NT2/D1 (cell line): Measurements from ENCODE around the gene HYOU1.

Experiments used
- DNase-seq: peaks from one replicate; pipeline ENCODE4 v3.0.0-alpha.2; 2011; ENCODE audit warnings: low read depth, low spot score
- H3K27me3 ChIP-seq: 2 replicates; pipeline ENCODE4 v1.6.0; 2011; ENCODE audit warnings: mild to moderate bottlenecking; ENCODE audit not compliant: insufficient read length, insufficient read depth
- H3K36me3 ChIP-seq: 2 replicates; pipeline ENCODE4 v1.6.1; 2011; ENCODE audit warnings: mild to moderate bottlenecking, low read length, mixed read lengths; ENCODE audit not compliant: insufficient read depth, insufficient read length
- H3K4me1 ChIP-seq: 2 replicates; pipeline ENCODE4 v1.5.1; 2011; ENCODE audit not compliant: insufficient read depth, insufficient read length
- H3K4me3 ChIP-seq: 2 replicates; pipeline ENCODE4 v1.5.1; 2011; ENCODE audit warnings: low read depth; ENCODE audit not compliant: insufficient read length
- H3K9ac ChIP-seq: 2 replicates; pipeline ENCODE4 v1.6.0; 2011; ENCODE audit warnings: low read depth; ENCODE audit not compliant: insufficient read length
- H3K9me3 ChIP-seq: 2 replicates; pipeline ENCODE4 v1.5.1; 2011; ENCODE audit warnings: mild to moderate bottlenecking, low read length; ENCODE audit not compliant: insufficient read depth
- SUZ12 ChIP-seq: IDR thresholded peaks from 2 replicates; pipeline ENCODE4 v1.6.1; 2011; ENCODE audit not compliant: insufficient read length, insufficient read depth; ENCODE audit errors: extremely low read depth
- YY1 ChIP-seq: IDR thresholded peaks from 2 replicates; pipeline ENCODE4 v1.6.1; 2011; ENCODE audit not compliant: insufficient read length, insufficient read depth
- ZNF274 ChIP-seq: IDR thresholded peaks from 2 replicates; pipeline ENCODE4 v1.6.1; 2011; ENCODE audit warnings: mild to moderate bottlenecking, low read depth, low read length

HYOU1 gene

DNA sequence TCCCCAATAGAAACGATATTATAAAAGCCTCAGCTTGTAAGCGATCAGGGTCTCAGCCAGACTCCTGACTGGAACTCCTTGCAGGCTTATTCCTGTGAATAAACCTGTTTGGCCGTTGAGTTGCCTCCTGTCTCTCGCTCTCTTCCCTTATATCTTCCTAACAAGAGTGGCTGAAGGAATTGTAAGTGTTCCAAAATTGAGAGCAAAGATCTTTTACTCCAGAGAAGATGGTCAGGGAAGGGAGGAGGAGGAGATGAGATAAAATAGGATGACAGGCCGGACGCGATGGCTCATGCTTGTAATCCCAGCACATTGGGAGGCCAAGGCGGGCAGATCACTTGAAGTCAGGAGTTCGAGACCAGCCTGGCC, 25.1 kb downstream of the HYOU1 start:
- DNase-seq, result no peak
- TF ChIP-seq YY1, result no peak
- TF ChIP-seq ZNF274, result no peak
- TF ChIP-seq SUZ12, result no peak
- no peak overlapping the region for H3K9ac ChIP-seq
- H3K9me3 ChIP-seq, result no peaks in the 10 kb centered on the region
- peaks cover 22% of the 10 kb centered on the region for H3K36me3 ChIP-seq
- no peak overlapping the region for H3K4me3 ChIP-seq
- H3K4me1 ChIP-seq, result peaks cover 10% of the 10 kb centered on the region
- no peaks in the 10 kb centered on the region for H3K27me3 ChIP-seq

DNA sequence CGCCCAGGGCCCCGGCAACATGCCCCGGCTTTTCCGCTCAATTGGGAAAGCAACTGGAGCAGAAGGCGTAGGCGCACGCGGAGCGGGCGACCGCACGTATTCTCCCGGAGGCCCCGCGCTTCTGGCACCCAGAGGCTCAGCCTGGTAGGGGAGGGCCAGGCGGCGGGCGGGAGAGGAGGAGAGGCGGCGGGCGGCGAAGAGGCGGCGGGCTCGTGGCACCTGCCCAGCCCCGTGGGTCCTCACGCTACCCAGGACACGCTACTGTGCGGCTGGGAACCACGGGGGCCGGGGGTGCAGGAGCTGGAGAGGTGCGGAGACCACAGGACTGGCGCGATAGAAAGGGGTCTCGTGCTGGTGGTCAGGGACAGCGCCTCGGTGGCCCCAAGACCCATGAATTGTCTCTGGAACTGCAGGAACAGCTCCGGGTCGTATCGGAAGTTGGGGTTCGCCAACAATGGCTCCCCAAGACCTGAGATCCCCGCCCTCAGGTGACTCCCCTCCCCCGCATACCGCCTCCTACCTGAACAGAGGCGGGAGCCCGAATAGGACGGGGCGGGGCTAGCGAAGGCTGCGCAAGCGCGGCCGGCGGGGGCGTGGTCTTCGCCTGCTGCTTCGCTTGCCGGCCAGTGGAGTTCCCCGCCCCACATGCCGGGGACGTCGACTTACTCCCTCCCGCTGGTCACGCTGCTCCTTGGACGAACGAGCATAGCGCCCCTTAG, 26.5 kb downstream of the HYOU1 start, which contains the start of gene SLC37A4:
SLC37A4 (minus strand) TSS at position 549 of the 719 bp plus-strand sequence.
- Histone ChIP-seq H3K9ac (peak within 1 kb of the TSS; percentile 82), H3K9me3 (no peaks in the 10 kb centered on the region), H3K4me3 (peak within 1 kb of the TSS; percentile 80), H3K27me3 (no peaks in the 10 kb centered on the region), H3K36me3 (peaks cover 37% of the 10 kb centered on the region), H3K4me1 (peaks cover 10% of the 10 kb centered on the region)
- DNase-seq, result peak; percentile 99
- TF ChIP-seq YY1, result no peak
- no peak for TF ChIP-seq ZNF274
- TF ChIP-seq SUZ12, result no peak

DNA sequence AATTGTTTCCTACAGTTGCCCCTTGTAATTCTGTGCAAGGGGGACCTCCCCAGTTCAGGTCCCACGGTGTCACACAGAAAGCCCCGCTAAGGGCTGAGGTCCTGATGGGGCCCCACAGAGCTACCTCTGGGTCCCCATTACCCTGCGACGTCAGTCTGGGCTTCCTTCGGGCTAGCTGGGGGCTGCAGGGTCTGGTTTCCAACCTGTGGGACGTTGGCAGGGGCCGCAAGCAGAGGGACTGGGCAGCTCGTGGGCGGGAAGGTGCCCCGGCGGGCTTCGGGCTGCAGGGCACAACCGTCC, 27.0 kb downstream of the HYOU1 start:
- H3K9ac ChIP-seq, result peak overlapping the region; percentile 82
- TF ChIP-seq ZNF274, result no peak
- no peak for TF ChIP-seq YY1
- no peak for TF ChIP-seq SUZ12
- H3K4me1 ChIP-seq, result peaks cover 10% of the 10 kb centered on the region
- no peak for DNase-seq
- H3K4me3 ChIP-seq, result peak overlapping the region; percentile 80
- H3K9me3 ChIP-seq, result no peaks in the 10 kb centered on the region
- peaks cover 42% of the 10 kb centered on the region for H3K36me3 ChIP-seq
- H3K27me3 ChIP-seq, result no peaks in the 10 kb centered on the region

DNA sequence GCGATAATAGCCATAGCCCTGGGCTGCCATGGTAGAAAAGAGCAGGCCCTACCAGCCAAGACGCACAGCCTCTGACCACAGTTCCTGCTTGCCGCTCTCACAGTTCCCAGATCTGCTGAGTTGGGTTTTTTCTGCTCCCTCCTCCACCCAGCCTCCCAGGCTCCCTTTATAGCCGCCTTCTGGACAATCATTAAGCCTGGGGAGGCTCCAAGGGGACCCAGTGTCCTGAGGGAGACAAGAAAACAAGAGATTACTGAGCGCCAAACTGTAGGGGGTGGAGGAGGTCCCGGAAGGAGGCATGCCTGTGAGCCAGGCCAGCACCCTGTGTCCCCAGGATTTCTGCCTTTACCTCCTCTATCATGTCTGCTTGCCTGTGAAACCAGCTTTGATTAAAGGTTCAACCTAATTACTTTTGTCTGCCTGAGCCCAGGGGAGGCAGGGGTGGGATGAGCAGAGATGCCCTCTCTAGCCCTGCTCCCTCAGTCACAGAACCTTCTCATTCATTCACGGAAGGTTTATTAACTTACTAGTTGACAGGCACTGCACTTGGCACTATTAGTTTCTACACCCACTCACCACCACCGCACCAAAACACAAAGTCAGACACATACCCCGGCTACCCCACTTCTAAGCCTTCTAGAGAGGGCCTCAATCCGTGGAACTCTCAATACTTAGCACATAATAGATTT, 27.5 kb downstream of the HYOU1 start:
- TF ChIP-seq SUZ12 (no peak), YY1 (no peak), ZNF274 (no peak)
- Histone ChIP-seq H3K4me1 (peaks cover 10% of the 10 kb centered on the region), H3K9me3 (no peaks in the 10 kb centered on the region), H3K27me3 (no peaks in the 10 kb centered on the region), H3K4me3 (peak overlapping the region; percentile 80), H3K36me3 (peaks cover 47% of the 10 kb centered on the region), H3K9ac (peak overlapping the region; percentile 82)
- no peak for DNase-seq

DNA sequence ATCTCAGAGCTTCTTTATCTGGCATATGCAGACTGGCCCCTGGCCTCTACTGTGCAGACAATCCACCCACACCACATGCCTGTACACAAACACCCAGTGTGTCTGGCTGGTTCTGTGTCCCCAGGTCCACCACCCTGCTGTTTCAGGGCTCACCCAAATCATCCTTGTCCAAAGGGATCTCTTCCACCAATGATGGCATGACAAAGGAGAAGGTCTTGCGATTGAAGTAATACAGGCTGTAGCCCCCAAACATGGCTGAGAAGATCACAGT, 28.0 kb downstream of the HYOU1 start:
- H3K36me3 ChIP-seq, result peaks cover 49% of the 10 kb centered on the region
- no peak for TF ChIP-seq YY1
- no peak for TF ChIP-seq SUZ12
- TF ChIP-seq ZNF274, result no peak
- no peaks in the 10 kb centered on the region for H3K27me3 ChIP-seq
- H3K4me3 ChIP-seq, result no peak overlapping the region
- peaks cover 10% of the 10 kb centered on the region for H3K4me1 ChIP-seq
- H3K9me3 ChIP-seq, result no peaks in the 10 kb centered on the region
- peak overlapping the region; percentile 82 for H3K9ac ChIP-seq
- no peak for DNase-seq

DNA sequence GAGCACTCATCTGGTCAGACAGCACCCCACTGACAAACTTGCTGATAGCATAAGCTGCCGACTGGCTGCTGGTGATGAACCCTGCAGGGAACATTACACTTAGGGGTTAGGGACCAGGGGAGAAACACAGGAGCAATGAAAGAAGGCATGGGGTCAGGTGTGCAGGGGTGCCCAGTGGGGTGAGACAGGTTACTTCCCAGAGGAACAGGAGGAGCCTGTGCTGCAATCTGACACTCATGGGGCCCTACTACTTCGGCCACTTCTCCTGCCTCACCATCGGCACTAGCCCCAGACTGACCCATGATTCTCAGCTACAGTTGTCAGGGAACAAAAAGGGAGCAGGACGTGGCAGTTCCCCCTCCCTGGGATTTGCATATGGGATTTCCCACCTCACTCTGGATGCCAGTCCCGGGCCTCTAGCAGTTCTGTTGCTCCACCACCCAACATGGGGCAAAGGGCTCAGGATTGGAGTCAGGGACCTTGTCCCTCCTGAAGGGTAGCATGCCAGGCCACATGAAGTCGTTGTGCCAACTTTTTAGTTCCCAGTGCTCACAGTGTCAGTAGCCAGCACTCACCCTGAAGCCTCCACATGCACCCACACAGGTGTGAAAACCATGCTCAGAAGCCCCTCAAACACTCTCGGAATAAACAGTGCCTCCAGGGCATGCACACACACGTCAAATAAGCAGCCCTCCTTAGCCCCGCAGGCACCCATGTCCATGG, 28.5 kb downstream of the HYOU1 start:
- H3K36me3 ChIP-seq, result peaks cover 52% of the 10 kb centered on the region
- H3K9ac ChIP-seq, result peak overlapping the region; percentile 82
- H3K27me3 ChIP-seq, result no peaks in the 10 kb centered on the region
- peaks cover 10% of the 10 kb centered on the region for H3K4me1 ChIP-seq
- TF ChIP-seq SUZ12 (no peak), ZNF274 (no peak), YY1 (no peak)
- H3K9me3 ChIP-seq, result no peaks in the 10 kb centered on the region
- no peak overlapping the region for H3K4me3 ChIP-seq
- no peak for DNase-seq
